ENCODE data around the gene GRAMD4. TPM values are rescaled to one million over a fixed set of nuclear protein-coding genes. Genes with fewer than 3 reads are reported as not detected.

Gene GRAMD4
- total RNA-seq, 1 experiment from 2014 or later = 18.4 TPM

DNA sequence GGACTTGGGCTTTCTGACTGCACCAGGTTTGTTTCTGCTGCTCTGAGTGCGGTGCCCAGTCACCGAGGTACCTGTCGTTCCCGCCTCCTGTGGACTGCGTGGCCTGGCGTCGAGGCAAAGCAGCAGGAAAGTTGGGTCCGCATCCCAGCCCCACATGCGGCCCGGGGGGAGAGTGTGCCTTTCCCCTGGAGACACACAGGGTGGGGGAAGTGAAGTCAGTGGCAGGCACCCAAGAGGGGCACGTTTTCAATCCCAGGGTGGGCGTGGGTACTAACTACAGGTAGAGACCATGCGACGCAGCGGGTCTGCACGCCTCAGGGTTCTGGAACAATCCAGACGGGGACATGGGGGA lies 25.3 kb upstream of the GRAMD4 start:
- no TSS peak for BruUV-seq (replicated peaks)
- no peaks in the 10 kb centered on the region for H3K4me1 ChIP-seq (ENCODE audit: insufficient read depth, low read length, poor library complexity, severe bottlenecking)
- ChIA-PET POLR2A (ENCODE audit: low non-redundant PET) (no interaction called here), CTCF (no interaction called here)
- no peaks in the 10 kb centered on the region for H3K36me3 ChIP-seq (ENCODE audit: insufficient read depth, low read length, poor library complexity, severe bottlenecking)
- H3K9me3 ChIP-seq (ENCODE audit: low read depth, low read length, poor library complexity, severe bottlenecking) = no peaks in the 10 kb centered on the region
- H3K27ac ChIP-seq (ENCODE audit: low read depth, low read length, poor library complexity, severe bottlenecking) = no peak overlapping the region
- no peak overlapping the region for H3K4me3 ChIP-seq (ENCODE audit: low read depth, low read length, poor library complexity, severe bottlenecking)
- intact Hi-C loops (cut with micrococcal nuclease; ENCODE audit: unreplicated experiment) = no loop called here
- no peak for DNase-seq (ENCODE audit: low spot score)
- no peaks in the 10 kb centered on the region for H3K27me3 ChIP-seq (replicated peaks; ENCODE audit: insufficient read depth, low read depth, low read length, poor library complexity)
- no peak for TF ChIP-seq EZH2 (IDR thresholded peaks at IDR 0.05; ENCODE audit: borderline replicate concordance, low read depth, low read length, poor library complexity, severe bottlenecking)
- TF ChIP-seq, protein P1, sequence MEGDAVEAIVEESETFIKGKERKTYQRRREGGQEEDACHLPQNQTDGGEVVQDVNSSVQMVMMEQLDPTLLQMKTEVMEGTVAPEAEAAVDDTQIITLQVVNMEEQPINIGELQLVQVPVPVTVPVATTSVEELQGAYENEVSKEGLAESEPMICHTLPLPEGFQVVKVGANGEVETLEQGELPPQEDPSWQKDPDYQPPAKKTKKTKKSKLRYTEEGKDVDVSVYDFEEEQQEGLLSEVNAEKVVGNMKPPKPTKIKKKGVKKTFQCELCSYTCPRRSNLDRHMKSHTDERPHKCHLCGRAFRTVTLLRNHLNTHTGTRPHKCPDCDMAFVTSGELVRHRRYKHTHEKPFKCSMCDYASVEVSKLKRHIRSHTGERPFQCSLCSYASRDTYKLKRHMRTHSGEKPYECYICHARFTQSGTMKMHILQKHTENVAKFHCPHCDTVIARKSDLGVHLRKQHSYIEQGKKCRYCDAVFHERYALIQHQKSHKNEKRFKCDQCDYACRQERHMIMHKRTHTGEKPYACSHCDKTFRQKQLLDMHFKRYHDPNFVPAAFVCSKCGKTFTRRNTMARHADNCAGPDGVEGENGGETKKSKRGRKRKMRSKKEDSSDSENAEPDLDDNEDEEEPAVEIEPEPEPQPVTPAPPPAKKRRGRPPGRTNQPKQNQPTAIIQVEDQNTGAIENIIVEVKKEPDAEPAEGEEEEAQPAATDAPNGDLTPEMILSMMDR (conservative IDR thresholded peaks at IDR 0.05; ENCODE audit: low read depth, low read length) = no peak

DNA sequence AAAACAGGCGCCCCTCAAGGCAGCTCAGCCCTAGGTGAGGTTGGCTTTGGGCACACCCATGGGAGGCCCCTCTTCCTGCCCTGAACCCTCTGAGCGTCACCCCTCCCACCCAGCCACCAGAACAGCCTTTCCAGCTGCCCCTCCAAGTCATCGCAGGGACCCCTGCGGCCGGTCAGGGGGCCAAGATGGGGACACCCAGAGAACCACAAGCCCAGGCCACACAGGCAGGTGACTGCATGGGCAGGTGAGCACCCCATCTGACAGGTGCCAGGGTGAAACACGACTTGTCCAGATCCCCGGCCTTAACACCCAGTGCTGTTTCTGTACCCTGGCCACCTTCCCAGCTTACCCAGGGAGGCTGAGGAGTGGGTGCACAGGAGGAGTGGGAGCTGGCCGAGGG lies 24.6 kb upstream of the GRAMD4 start:
- BruUV-seq (replicated peaks) = no TSS peak
- no peak for DNase-seq (ENCODE audit: low spot score)
- Histone ChIP-seq H3K4me3 (ENCODE audit: low read depth, low read length, poor library complexity, severe bottlenecking) (no peak overlapping the region), H3K4me1 (ENCODE audit: insufficient read depth, low read length, poor library complexity, severe bottlenecking) (no peaks in the 10 kb centered on the region), H3K36me3 (ENCODE audit: insufficient read depth, low read length, poor library complexity, severe bottlenecking) (no peaks in the 10 kb centered on the region), H3K27ac (ENCODE audit: low read depth, low read length, poor library complexity, severe bottlenecking) (no peak overlapping the region), H3K9me3 (ENCODE audit: low read depth, low read length, poor library complexity, severe bottlenecking) (no peaks in the 10 kb centered on the region), H3K27me3 (replicated peaks; ENCODE audit: insufficient read depth, low read depth, low read length, poor library complexity) (no peaks in the 10 kb centered on the region)
- CTCF ChIA-PET = no interaction called here
- POLR2A ChIA-PET (ENCODE audit: low non-redundant PET) = no interaction called here
- TF ChIP-seq, protein P1 (conservative IDR thresholded peaks at IDR 0.05; ENCODE audit: low read depth, low read length) = no peak
- no peak for TF ChIP-seq EZH2 (IDR thresholded peaks at IDR 0.05; ENCODE audit: borderline replicate concordance, low read depth, low read length, poor library complexity, severe bottlenecking)
- intact Hi-C loops (cut with micrococcal nuclease; ENCODE audit: unreplicated experiment) = no loop called here

DNA sequence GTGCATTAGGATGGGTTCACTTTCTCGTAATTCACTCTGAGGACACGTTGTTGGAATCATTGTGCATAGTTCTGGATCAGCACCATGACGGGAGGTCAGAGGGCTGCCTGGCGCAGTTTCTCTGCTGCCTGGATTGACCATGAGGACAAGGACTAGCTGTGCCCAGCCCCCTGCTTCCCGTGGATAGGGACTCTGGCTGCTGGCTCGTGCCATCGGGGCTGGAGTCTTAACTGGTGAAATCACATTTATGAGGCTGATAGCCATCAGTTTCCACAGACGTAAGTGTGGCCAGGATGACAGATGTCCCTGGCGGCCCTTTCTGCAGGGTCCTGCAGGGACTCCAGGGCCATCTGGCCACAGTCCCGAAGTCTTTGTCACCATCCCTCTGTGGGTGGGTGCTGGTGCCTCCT lies 24.1 kb upstream of the GRAMD4 start:
- POLR2A ChIA-PET (ENCODE audit: low non-redundant PET) = no interaction called here
- Histone ChIP-seq H3K4me3 (ENCODE audit: low read depth, low read length, poor library complexity, severe bottlenecking) (no peak overlapping the region), H3K36me3 (ENCODE audit: insufficient read depth, low read length, poor library complexity, severe bottlenecking) (no peaks in the 10 kb centered on the region), H3K4me1 (ENCODE audit: insufficient read depth, low read length, poor library complexity, severe bottlenecking) (no peaks in the 10 kb centered on the region), H3K9me3 (ENCODE audit: low read depth, low read length, poor library complexity, severe bottlenecking) (no peaks in the 10 kb centered on the region), H3K27me3 (replicated peaks; ENCODE audit: insufficient read depth, low read depth, low read length, poor library complexity) (no peaks in the 10 kb centered on the region), H3K27ac (ENCODE audit: low read depth, low read length, poor library complexity, severe bottlenecking) (no peak overlapping the region)
- DNase-seq (ENCODE audit: low spot score) = no peak
- BruUV-seq (replicated peaks) = no TSS peak
- TF ChIP-seq EZH2 (IDR thresholded peaks at IDR 0.05; ENCODE audit: borderline replicate concordance, low read depth, low read length, poor library complexity, severe bottlenecking) = no peak
- TF ChIP-seq, protein P1 (conservative IDR thresholded peaks at IDR 0.05; ENCODE audit: low read depth, low read length) = no peak
- intact Hi-C loops (cut with micrococcal nuclease; ENCODE audit: unreplicated experiment) = no loop called here
- CTCF ChIA-PET = no interaction called here
